Stomach (tissue), 9 donors: ENCODE results near the gene CFLAR. TPM values are rescaled to one million over a fixed set of nuclear protein-coding genes. Genes with fewer than 3 reads are reported as not detected.

ENCODE experiments used
- DNase-seq, 2 donors: peaks; one replicate each; pipeline versions ENCODE4 v3.0.0 to v3.0.0-alpha.2; 2013 to 2019
- H3K27ac ChIP-seq, 5 donors: fragments of 200-600 bp in 4 of 5; sonication (generic) in 4 of 5; one replicate each; pipeline ENCODE4 v1.5.1; 2013 to 2019; ENCODE audit warnings: mild to moderate bottlenecking in 1 of 5, moderate library complexity in 1 of 5
- H3K27me3 ChIP-seq, 3 donors: fragments of 200-600 bp; sonication (generic); one replicate each; pipeline ENCODE4 v1.5.1; 2017 to 2019; ENCODE audit warnings: mixed run types in 1 of 3
- H3K36me3 ChIP-seq, 4 donors: fragments of 200-600 bp; sonication (generic); 1 replicate in 3 of 4; 2 replicates in 1 of 4; pipeline ENCODE4 v1.5.1; 2016 to 2019
- H3K4me1 ChIP-seq, 4 donors: fragments of 200-600 bp; sonication (generic); one replicate each; pipeline ENCODE4 v1.5.1; 2016 to 2019
- H3K4me3 ChIP-seq, 4 donors: fragments of 200-600 bp; sonication (generic) in 3 of 4; one replicate each; pipeline ENCODE4 v1.5.1; 2016 to 2019; ENCODE audit warnings: mild to moderate bottlenecking in 1 of 4
- H3K9me3 ChIP-seq, 4 donors: fragments of 200-600 bp; sonication (generic); one replicate each; pipeline ENCODE4 v1.5.1; 2016 to 2019
- EP300 ChIP-seq: sonication (generic); formaldehyde crosslinking; IDR thresholded peaks from one replicate; pipeline ENCODE4 v1.6.1; 2017; ENCODE audit warnings: antibody characterized with exemption
- POLR2A ChIP-seq, 4 donors: fragments of 450-650 bp; IDR thresholded peaks; one replicate each; pipeline ENCODE4 v1.6.1; 2016; ENCODE audit warnings: antibody characterized with exemption in 4 of 4, control low read depth in 2 of 4, mild to moderate bottlenecking in 1 of 4, moderate library complexity in 1 of 4
- POLR2AphosphoS5 ChIP-seq, 3 donors: sonication (generic); formaldehyde crosslinking; IDR thresholded peaks; one replicate each; pipeline ENCODE4 v1.6.1; 2016; ENCODE audit warnings: antibody characterized with exemption in 3 of 3
- WGBS, 5 donors: extraction: QIAGEN DNeasy Blood & Tissue Kit in 3 of 5; methylation state at CpG; one replicate each; pipeline versions ENCODE4 v1.1.5 to v1.1.7; 2013 to 2018; 5-methylcytosine and 5-hydroxymethylcytosine counted together
- intact Hi-C: fragments of 100-400 bp; cut with DNase I; formaldehyde crosslinking; loops from one replicate; pipeline ENCODE4 v1.15.1; 2023; ENCODE audit warnings: low total_unique reads
- polyA plus RNA-seq, 3 donors: library from polyadenylated mRNA; stranded (reverse); fragments of 200-250 nt; gene quantifications; one replicate each; pipeline ENCODE4 v1.2.3, GENCODE V29; 2013
- total RNA-seq, 5 donors: library from RNA; depleted of rRNA; stranded (reverse); fragments of >200 nt; gene quantifications; one replicate each; pipeline versions ENCODE4 v1.1.0 to v1.2.3, GENCODE V29; 2014 to 2016
- TF ChIP-seq, protein P1 (sequence below), 7 experiments: fragments of 450-650 bp in 4 of 7; fragments of 200-600 bp in 3 of 7; sonication (generic) in 3 of 7; IDR thresholded peaks; one replicate each; pipeline ENCODE4 v1.5.1; 2016 to 2019; ENCODE audit warnings: antibody characterized with exemption in 7 of 7, control low read depth in 2 of 7, mild to moderate bottlenecking in 1 of 7
- donor health status: healthy with polysubstance abuse.
- donor health status: Bipolar disorder and iron deficiency.
- donor health status: healthy.

The CFLAR gene
- total and polyA plus RNA-seq, 8 donors = 23.3 to 424 (median 177) TPM

GRCh38 chr2:201128933-201129505, 13.1 kb downstream of the CFLAR start:
- Histone ChIP-seq H3K27ac (peak overlapping the region; percentile 79 to 100 (median 99)), H3K4me3 (peak overlapping the region in 1 of 4 donors; percentile 49), H3K9me3 (no peaks in the 10 kb centered on the region), H3K36me3 (peaks cover 0 to 26% (median 20%) of the 10 kb centered on the region in 4 donors), H3K4me1 (peaks cover 65 to 99% (median 85%) of the 10 kb centered on the region in 4 donors), H3K27me3 (no peaks in the 10 kb centered on the region)
- TF ChIP-seq POLR2A (IDR thresholded peaks at IDR 0.05) = no peak
- TF ChIP-seq, protein P1, sequence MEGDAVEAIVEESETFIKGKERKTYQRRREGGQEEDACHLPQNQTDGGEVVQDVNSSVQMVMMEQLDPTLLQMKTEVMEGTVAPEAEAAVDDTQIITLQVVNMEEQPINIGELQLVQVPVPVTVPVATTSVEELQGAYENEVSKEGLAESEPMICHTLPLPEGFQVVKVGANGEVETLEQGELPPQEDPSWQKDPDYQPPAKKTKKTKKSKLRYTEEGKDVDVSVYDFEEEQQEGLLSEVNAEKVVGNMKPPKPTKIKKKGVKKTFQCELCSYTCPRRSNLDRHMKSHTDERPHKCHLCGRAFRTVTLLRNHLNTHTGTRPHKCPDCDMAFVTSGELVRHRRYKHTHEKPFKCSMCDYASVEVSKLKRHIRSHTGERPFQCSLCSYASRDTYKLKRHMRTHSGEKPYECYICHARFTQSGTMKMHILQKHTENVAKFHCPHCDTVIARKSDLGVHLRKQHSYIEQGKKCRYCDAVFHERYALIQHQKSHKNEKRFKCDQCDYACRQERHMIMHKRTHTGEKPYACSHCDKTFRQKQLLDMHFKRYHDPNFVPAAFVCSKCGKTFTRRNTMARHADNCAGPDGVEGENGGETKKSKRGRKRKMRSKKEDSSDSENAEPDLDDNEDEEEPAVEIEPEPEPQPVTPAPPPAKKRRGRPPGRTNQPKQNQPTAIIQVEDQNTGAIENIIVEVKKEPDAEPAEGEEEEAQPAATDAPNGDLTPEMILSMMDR (IDR thresholded peaks at IDR 0.05) = no peak
- TF ChIP-seq EP300 = no peak
- TF ChIP-seq POLR2AphosphoS5 (IDR thresholded peaks at IDR 0.05) = peak in 2 of 3 donors; percentile 72 to 74
- 10 to 22% (median 12%) methylated on average over 4 of the region's 4 CpGs for WGBS, 5 donors
- intact Hi-C loops = no loop called here
- peak; percentile 59 to 86 for DNase-seq

GRCh38 chr2:201130524-201131186, 14.7 kb downstream of the CFLAR start:
- DNase-seq = no peak
- WGBS, 5 donors = 49 to 70% (median 61%) methylated on average over 3 of the region's 3 CpGs
- TF ChIP-seq POLR2A (IDR thresholded peaks at IDR 0.05) = no peak
- TF ChIP-seq POLR2AphosphoS5 (IDR thresholded peaks at IDR 0.05) = peak in 2 of 3 donors; percentile 52 to 70
- Histone ChIP-seq H3K4me1 (peaks cover 53 to 99% (median 82%) of the 10 kb centered on the region in 4 donors), H3K27ac (peak overlapping the region; percentile 55 to 100 (median 99)), H3K9me3 (no peaks in the 10 kb centered on the region), H3K4me3 (peak overlapping the region in 2 of 4 donors; percentile 14 to 49), H3K27me3 (no peaks in the 10 kb centered on the region), H3K36me3 (peaks cover 3 to 42% (median 35%) of the 10 kb centered on the region in 4 donors)
- intact Hi-C loops = no loop called here

DNA sequence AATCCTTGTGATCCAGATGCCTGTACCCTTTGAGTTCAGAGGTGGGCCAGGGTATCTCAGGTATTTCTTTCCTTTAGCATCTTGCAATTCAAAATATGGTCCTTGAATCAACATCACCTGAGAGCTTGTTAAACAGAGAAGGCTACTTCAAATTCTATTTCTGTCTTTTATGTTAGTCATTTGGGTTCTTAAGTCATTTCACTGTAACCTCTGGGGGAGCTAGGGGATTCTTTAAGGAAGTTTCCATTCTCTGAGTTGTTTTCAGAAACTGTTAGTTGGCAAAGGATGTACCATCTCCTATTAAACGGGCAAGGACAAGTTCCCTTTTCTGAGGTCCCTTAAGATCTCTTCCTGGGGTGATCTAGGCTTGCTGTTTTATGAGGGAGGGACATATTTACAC, 16.6 kb downstream of the CFLAR start:
- DNase-seq = no peak
- peak overlapping the region in 4 of 5 donors; percentile 99 to 100 (median 100) for H3K27ac ChIP-seq
- peaks cover 35 to 90% (median 65%) of the 10 kb centered on the region in 4 donors for H3K4me1 ChIP-seq
- no peaks in the 10 kb centered on the region for H3K27me3 ChIP-seq
- no peak for TF ChIP-seq EP300
- TF ChIP-seq POLR2AphosphoS5 (IDR thresholded peaks at IDR 0.05) = no peak
- TF ChIP-seq, protein P1 (IDR thresholded peaks at IDR 0.05) = no peak
- H3K9me3 ChIP-seq = no peaks in the 10 kb centered on the region
- intact Hi-C loops = no loop called here
- H3K4me3 ChIP-seq = peak overlapping the region in 2 of 4 donors; percentile 16 to 49
- H3K36me3 ChIP-seq = peaks cover 20 to 61% (median 53%) of the 10 kb centered on the region in 4 donors
- WGBS, 5 donors = 35 to 56% (median 40%) methylated on average over 1 of the region's 1 CpG

DNA sequence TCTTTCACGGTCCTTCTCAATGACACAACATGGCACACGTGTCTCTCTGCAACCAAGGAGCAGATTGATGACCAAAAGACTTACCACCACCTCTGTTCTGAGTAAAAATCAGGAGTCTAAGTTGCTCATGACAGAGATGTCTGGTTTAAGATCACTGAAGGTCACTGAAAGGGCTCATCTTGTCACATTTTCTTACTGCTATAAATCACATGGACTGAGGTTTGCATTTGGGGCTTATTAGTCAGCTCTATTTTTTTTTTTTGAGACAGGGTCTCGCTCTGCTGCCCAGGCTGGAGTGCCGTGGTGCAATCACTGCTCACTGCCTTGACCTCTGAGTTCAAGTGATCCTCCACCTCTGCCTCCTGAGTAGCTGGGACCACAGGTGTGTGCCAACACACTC, 19.4 kb downstream of the CFLAR start:
- TF ChIP-seq POLR2A (IDR thresholded peaks at IDR 0.05) (no peak), POLR2AphosphoS5 (IDR thresholded peaks at IDR 0.05) (no peak), EP300 (no peak)
- TF ChIP-seq, protein P1 (IDR thresholded peaks at IDR 0.05) = no peak
- DNase-seq = no peak
- Histone ChIP-seq H3K4me3 (no peak overlapping the region), H3K27ac (peak overlapping the region; percentile 13 to 62 (median 50)), H3K27me3 (no peaks in the 10 kb centered on the region), H3K36me3 (peaks cover 36 to 90% (median 82%) of the 10 kb centered on the region in 4 donors), H3K9me3 (no peaks in the 10 kb centered on the region), H3K4me1 (peaks cover 14 to 77% (median 40%) of the 10 kb centered on the region in 4 donors)
- intact Hi-C loops = no loop called here
- WGBS, 5 donors = 70 to 80% (median 79%) methylated on average over 4 of the region's 4 CpGs
